PC-3 (cell line): ENCODE results near the gene MAB21L2.

Source experiments
- EZH2phosphoT487 ChIP-seq: fragments of 300-600 bp; sonication (generic); IDR thresholded peaks from 2 replicates; pipeline ENCODE4 v1.6.1; 2018; ENCODE audit warnings: mild to moderate bottlenecking, antibody characterized with exemption, low read length, borderline replicate concordance
- TF ChIP-seq, protein P1 (sequence below): fragments of 300-600 bp; sonication (generic); conservative IDR thresholded peaks from 2 replicates; pipeline ENCODE4 v1.5.1; 2017; ENCODE audit warnings: antibody characterized with exemption, low read depth, mild to moderate bottlenecking, low read length

DNA sequence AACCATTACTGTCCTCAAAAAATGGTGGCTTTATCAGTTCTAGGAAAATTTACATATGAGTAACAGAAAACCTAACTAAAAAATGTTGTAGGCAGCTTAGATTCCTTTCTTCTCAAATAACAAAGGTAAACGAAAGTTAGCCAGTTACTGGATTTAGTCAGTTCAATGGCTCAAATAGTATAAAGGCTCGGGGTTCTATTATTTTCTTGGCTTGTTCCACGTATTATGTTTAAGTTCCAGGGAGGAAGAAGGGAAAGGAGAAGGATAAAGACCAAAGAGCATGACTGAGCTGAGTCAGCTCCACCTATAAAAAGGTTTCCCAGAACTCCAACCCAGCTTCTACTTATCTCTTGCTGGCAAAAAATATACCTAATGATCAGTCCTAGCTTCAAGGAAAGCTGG lies 41.0 kb upstream of the MAB21L2 start:
- TF ChIP-seq, protein P1, sequence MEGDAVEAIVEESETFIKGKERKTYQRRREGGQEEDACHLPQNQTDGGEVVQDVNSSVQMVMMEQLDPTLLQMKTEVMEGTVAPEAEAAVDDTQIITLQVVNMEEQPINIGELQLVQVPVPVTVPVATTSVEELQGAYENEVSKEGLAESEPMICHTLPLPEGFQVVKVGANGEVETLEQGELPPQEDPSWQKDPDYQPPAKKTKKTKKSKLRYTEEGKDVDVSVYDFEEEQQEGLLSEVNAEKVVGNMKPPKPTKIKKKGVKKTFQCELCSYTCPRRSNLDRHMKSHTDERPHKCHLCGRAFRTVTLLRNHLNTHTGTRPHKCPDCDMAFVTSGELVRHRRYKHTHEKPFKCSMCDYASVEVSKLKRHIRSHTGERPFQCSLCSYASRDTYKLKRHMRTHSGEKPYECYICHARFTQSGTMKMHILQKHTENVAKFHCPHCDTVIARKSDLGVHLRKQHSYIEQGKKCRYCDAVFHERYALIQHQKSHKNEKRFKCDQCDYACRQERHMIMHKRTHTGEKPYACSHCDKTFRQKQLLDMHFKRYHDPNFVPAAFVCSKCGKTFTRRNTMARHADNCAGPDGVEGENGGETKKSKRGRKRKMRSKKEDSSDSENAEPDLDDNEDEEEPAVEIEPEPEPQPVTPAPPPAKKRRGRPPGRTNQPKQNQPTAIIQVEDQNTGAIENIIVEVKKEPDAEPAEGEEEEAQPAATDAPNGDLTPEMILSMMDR, result no peak
- TF ChIP-seq EZH2phosphoT487, result no peak
